GM12892 (cell line): ENCODE measurements around the gene EML1.
A peak's percentile ranks its signal among the peaks of the same experiment; 100 is the strongest.
"Not testable (repeated sequence)": the region's sequence is repeated elsewhere in the genome, so short reads cannot be mapped to it uniquely, and the experiment has no call there.

Experiments
- DNase-seq: peaks from one replicate; pipeline ENCODE4 v3.0.0; 2011; ENCODE audit not compliant: insufficient read length
- FAIRE-seq: peaks from 2 replicates; lab custom pipeline; 2011; peaks lifted over from hg19 to GRCh38; lab: Jason Lieb, UNC
- POLR2A ChIP-seq: IDR thresholded peaks from 2 replicates; pipeline ENCODE4 v1.6.1; 2011; ENCODE audit warnings: low read depth, low read length, control low read depth
- POLR2AphosphoS5 ChIP-seq: IDR thresholded peaks from 2 replicates; pipeline ENCODE4 v1.6.1; 2011; ENCODE audit warnings: low read depth, low read length, control low read depth
- TAF1 ChIP-seq: IDR thresholded peaks from 2 replicates; pipeline ENCODE4 v1.6.1; 2011; ENCODE audit warnings: low read depth, mild to moderate bottlenecking, control low read depth, low read length, borderline replicate concordance

Gene EML1

GRCh38 chr14:99940064-99940463, 146.9 kb downstream of the EML1 start:
- TF ChIP-seq TAF1: no peak
- no peak for TF ChIP-seq POLR2A
- no peak for TF ChIP-seq POLR2AphosphoS5
- FAIRE-seq: no peak
- no peak for DNase-seq

- FAIRE-seq (no peak), DNase-seq (no peak)
- TF ChIP-seq POLR2A (no peak), TAF1 (no peak), POLR2AphosphoS5 (no peak)
Measured at GRCh38 chr14:99941211-99941610, 148.0 kb downstream of the EML1 start.

GRCh38 chr14:99943620-99944019, 150.4 kb downstream of the EML1 start:
- no peak for FAIRE-seq
- TF ChIP-seq POLR2A (no peak), TAF1 (no peak), POLR2AphosphoS5 (no peak)

GRCh38 chr14:99944241-99944651, 151.0 kb downstream of the EML1 start:
- FAIRE-seq (no peak), DNase-seq (no peak)
- no peak for TF ChIP-seq TAF1
- TF ChIP-seq POLR2AphosphoS5: no peak
- TF ChIP-seq POLR2A: no peak

More at GRCh38 chr14:99943620-99944019, 150.4 kb downstream of the EML1 start:
- no peak for DNase-seq

- TF ChIP-seq POLR2AphosphoS5 (no peak), TAF1 (no peak), POLR2A (no peak)
- peak; percentile 27 for FAIRE-seq
- peak; percentile 51 for DNase-seq
Measured at GRCh38 chr14:99945732-99946651, 152.8 kb downstream of the EML1 start.

GRCh38 chr14:99946652-99947489, 153.7 kb downstream of the EML1 start:
- TF ChIP-seq POLR2AphosphoS5 (no peak), TAF1 (no peak), POLR2A (no peak)
- FAIRE-seq (peak; percentile 80), DNase-seq (peak; percentile 75)

GRCh38 chr14:99947695-99948094, 154.5 kb downstream of the EML1 start:
- DNase-seq (no peak), FAIRE-seq (no peak)
- no peak for TF ChIP-seq POLR2AphosphoS5
- no peak for TF ChIP-seq POLR2A

GRCh38 chr14:99949011-99949732, 156.0 kb downstream of the EML1 start:
- not testable (repeated sequence) for FAIRE-seq

GRCh38 chr14:99950181-99950580, 157.0 kb downstream of the EML1 start:
- DNase-seq (no peak), FAIRE-seq (no peak)
- no peak for TF ChIP-seq POLR2A

More at GRCh38 chr14:99949011-99949732, 156.0 kb downstream of the EML1 start:
- DNase-seq: not testable (repeated sequence)

- TF ChIP-seq POLR2AphosphoS5 (no peak), TAF1 (no peak), POLR2A (no peak)
- DNase-seq: no peak
- no peak for FAIRE-seq
Measured at GRCh38 chr14:99951085-99951484, 157.9 kb downstream of the EML1 start.

- no peak for FAIRE-seq
- no peak for DNase-seq
- no peak for TF ChIP-seq POLR2A
- no peak for TF ChIP-seq POLR2AphosphoS5
- no peak for TF ChIP-seq TAF1
Measured at GRCh38 chr14:99952039-99952438, 158.8 kb downstream of the EML1 start.

- DNase-seq (no peak), FAIRE-seq (no peak)
- no peak for TF ChIP-seq TAF1
- no peak for TF ChIP-seq POLR2AphosphoS5
- TF ChIP-seq POLR2A: no peak
Measured at GRCh38 chr14:99952453-99952852, 159.2 kb downstream of the EML1 start.
